Upper lobe of left lung (tissue), 4 donors: Measurements from ENCODE around the gene TRIM29.

Experiments used
- EP300 ChIP-seq, 4 donors: sonication (generic); formaldehyde crosslinking; IDR thresholded peaks; one replicate each; pipeline ENCODE4 v1.5.1; 2017; ENCODE audit warnings: antibody characterized with exemption in 4 of 4, control low read depth in 2 of 4
- POLR2A ChIP-seq, 4 donors: fragments of 450-650 bp; IDR thresholded peaks; one replicate each; pipeline ENCODE4 v1.5.1; 2016 to 2017; ENCODE audit warnings: antibody characterized with exemption in 4 of 4, mild to moderate bottlenecking in 2 of 4
- TF ChIP-seq, protein P1 (sequence below), 6 experiments: fragments of 450-650 bp in 4 of 6; fragments of 200-600 bp in 2 of 6; sonication (generic) in 2 of 6; IDR thresholded peaks; one replicate each; pipeline ENCODE4 v1.5.1; 2016 to 2019; ENCODE audit warnings: antibody characterized with exemption in 6 of 6

DNA sequence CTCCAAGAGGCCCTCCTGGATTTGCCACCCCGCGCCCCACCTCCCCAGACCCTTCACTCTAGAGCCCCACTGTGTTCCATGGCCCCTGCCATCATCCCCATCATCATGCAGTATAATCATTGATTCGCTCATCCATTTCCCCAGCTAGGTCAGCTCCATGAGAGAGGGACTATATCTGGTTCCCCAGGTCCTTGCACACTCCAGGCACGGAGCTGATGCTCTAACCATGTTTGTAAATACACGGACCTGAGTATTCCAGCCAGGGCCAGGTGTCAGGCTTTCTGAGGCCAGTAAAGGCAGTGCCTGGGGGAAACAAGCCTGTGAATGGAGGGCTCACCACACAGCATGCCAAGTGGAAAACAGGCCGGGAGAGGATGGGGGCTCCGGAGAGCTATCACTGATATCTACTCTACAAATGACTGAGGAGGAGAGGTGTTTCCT is 45.8 kb upstream of the TRIM29 start:
- TF ChIP-seq, protein P1, sequence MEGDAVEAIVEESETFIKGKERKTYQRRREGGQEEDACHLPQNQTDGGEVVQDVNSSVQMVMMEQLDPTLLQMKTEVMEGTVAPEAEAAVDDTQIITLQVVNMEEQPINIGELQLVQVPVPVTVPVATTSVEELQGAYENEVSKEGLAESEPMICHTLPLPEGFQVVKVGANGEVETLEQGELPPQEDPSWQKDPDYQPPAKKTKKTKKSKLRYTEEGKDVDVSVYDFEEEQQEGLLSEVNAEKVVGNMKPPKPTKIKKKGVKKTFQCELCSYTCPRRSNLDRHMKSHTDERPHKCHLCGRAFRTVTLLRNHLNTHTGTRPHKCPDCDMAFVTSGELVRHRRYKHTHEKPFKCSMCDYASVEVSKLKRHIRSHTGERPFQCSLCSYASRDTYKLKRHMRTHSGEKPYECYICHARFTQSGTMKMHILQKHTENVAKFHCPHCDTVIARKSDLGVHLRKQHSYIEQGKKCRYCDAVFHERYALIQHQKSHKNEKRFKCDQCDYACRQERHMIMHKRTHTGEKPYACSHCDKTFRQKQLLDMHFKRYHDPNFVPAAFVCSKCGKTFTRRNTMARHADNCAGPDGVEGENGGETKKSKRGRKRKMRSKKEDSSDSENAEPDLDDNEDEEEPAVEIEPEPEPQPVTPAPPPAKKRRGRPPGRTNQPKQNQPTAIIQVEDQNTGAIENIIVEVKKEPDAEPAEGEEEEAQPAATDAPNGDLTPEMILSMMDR (IDR thresholded peaks at IDR 0.05), result no peak
- TF ChIP-seq EP300 (IDR thresholded peaks at IDR 0.05) (no peak), POLR2A (IDR thresholded peaks at IDR 0.05) (no peak)
